Astrocyte of the spinal cord (primary cell): Measurements from ENCODE around the gene BRF1.

Experiments
- DNase-seq: peaks from one replicate; pipeline ENCODE4 v3.0.0; 2011; ENCODE audit warnings: low read depth, low spot score
- H3K4me3 ChIP-seq: 2 replicates; pipeline ENCODE4 v1.5.1; 2011; ENCODE audit warnings: low read depth, mild to moderate bottlenecking, low read length, moderate library complexity
- CTCF ChIP-seq: IDR thresholded peaks from 2 replicates; pipeline ENCODE4 v1.5.1; 2012; ENCODE audit warnings: low read depth, mild to moderate bottlenecking, low read length, inconsistent platforms
- in situ Hi-C: cut with HindIII; loops from 2 replicates; pipeline ENCODE4 v1.10.0; 2017; ENCODE audit warnings: low sequenced_read_pairs

BRF1 gene

GRCh38 chr14:105178868-105179140 is 122.0 kb downstream of the BRF1 start:
- no peak for TF ChIP-seq CTCF
- in situ Hi-C loops, result no loop called here
- no peak overlapping the region for H3K4me3 ChIP-seq
- DNase-seq, result no peak

GRCh38 chr14:105178069-105178867 is 122.5 kb downstream of the BRF1 start:
- no peak for DNase-seq
- no peak for TF ChIP-seq CTCF
- no peak overlapping the region for H3K4me3 ChIP-seq
- in situ Hi-C loops, result no loop called here

GRCh38 chr14:105177082-105177481 is 123.7 kb downstream of the BRF1 start:
- TF ChIP-seq CTCF, result no peak
- no peak overlapping the region for H3K4me3 ChIP-seq
- DNase-seq, result no peak
- in situ Hi-C loops, result no loop called here

GRCh38 chr14:105176513-105176912 is 124.3 kb downstream of the BRF1 start:
- H3K4me3 ChIP-seq, result no peak overlapping the region
- no peak for TF ChIP-seq CTCF
- DNase-seq, result no peak
- in situ Hi-C loops, result no loop called here

GRCh38 chr14:105173901-105174894 is 126.6 kb downstream of the BRF1 start:
- in situ Hi-C loops, result no loop called here
- TF ChIP-seq CTCF, result no peak
- no peak overlapping the region for H3K4me3 ChIP-seq
- DNase-seq, result no peak

- H3K4me3 ChIP-seq, result no peak overlapping the region
- in situ Hi-C loops, result no loop called here
- TF ChIP-seq CTCF, result no peak
- DNase-seq, result no peak
These were observed 127.7 kb downstream of the BRF1 start for GRCh38 chr14:105173145-105173544.
